AG10803 (cell line): Measurements from ENCODE around the gene LRRC40.

Experiments
- DNase-seq: peaks from one replicate; pipeline ENCODE4 v3.0.0; 2010; ENCODE audit warnings: low read depth
- H3K4me3 ChIP-seq: 2 replicates; pipeline ENCODE4 v1.5.1; 2011; ENCODE audit warnings: mild to moderate bottlenecking, low read length, control low read depth
- TF ChIP-seq, protein P1 (sequence below): conservative IDR thresholded peaks from 2 replicates; pipeline ENCODE4 v1.5.1; 2011; ENCODE audit warnings: mild to moderate bottlenecking, low read length, control low read depth, inconsistent platforms

Gene LRRC40

DNA sequence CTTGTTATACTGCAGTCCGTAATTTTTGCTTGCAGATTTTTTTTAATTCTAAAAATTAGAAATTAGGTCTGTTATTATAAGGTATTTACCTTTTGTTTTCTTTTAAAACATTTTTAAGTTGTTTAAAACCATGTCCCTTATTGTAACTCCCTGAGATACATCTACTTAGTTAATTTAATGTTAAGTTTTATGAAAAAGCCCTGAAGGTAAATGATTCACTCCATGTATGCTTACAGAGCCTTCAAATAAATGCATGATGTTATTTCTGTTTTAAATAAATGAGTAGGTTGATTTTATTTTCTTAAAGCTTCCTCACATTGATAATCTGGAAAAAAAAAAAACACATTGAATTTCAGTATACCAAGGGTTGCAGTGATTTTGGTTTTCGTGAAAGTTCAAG, 23.3 kb upstream of the LRRC40 start:
- no peak overlapping the region for H3K4me3 ChIP-seq
- no peak for DNase-seq
- TF ChIP-seq, protein P1, sequence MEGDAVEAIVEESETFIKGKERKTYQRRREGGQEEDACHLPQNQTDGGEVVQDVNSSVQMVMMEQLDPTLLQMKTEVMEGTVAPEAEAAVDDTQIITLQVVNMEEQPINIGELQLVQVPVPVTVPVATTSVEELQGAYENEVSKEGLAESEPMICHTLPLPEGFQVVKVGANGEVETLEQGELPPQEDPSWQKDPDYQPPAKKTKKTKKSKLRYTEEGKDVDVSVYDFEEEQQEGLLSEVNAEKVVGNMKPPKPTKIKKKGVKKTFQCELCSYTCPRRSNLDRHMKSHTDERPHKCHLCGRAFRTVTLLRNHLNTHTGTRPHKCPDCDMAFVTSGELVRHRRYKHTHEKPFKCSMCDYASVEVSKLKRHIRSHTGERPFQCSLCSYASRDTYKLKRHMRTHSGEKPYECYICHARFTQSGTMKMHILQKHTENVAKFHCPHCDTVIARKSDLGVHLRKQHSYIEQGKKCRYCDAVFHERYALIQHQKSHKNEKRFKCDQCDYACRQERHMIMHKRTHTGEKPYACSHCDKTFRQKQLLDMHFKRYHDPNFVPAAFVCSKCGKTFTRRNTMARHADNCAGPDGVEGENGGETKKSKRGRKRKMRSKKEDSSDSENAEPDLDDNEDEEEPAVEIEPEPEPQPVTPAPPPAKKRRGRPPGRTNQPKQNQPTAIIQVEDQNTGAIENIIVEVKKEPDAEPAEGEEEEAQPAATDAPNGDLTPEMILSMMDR: no peak

DNA sequence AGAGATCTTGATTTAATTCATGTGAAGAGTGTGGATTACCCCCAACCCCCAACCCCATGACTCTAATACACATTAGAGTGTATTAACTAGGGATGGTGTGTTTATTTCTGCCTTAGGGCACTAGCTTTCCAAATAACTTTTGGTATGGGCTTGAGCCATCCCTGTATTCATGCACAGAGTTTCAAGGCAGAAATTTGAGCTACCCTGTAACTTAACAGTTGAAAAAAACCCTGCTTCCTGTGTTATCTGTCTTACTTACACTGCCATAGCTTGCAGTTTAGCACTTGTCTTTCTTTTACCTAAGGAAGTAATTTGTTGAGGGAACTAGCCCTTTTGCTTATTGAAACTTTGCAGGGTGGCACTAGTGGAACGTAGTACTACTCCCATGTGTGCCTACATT, 22.1 kb upstream of the LRRC40 start:
- no peak for DNase-seq
- no peak overlapping the region for H3K4me3 ChIP-seq
- TF ChIP-seq, protein P1: no peak

GRCh38 chr1:70224954-70225353, 19.6 kb upstream of the LRRC40 start:
- DNase-seq: no peak
- TF ChIP-seq, protein P1: no peak
- no peak overlapping the region for H3K4me3 ChIP-seq

DNA sequence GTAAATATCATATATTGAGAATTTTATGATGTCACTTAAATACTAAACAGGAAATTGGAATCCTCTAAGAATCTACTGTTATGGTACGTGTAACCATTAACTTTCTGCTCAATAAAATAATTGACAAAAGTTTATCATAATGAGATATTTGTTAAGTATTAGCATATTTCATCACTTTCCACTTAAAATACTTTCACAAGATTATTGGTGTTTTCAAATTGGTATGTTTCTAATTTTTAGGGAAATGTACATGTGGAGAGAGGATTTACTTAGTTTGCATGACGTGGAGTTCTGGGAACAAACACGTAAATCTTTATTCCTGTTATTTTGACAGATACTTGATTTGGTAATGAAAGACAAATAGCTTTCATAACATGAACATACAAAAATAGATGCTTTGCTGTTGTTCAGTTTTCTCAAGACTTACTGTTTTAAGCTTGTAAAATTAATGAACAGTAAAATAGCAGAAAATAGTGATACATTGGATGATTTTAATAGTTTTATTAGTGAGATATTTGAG, 17.4 kb upstream of the LRRC40 start:
- TF ChIP-seq, protein P1: no peak
- H3K4me3 ChIP-seq: peak overlapping the region; percentile 76
- no peak for DNase-seq

DNA sequence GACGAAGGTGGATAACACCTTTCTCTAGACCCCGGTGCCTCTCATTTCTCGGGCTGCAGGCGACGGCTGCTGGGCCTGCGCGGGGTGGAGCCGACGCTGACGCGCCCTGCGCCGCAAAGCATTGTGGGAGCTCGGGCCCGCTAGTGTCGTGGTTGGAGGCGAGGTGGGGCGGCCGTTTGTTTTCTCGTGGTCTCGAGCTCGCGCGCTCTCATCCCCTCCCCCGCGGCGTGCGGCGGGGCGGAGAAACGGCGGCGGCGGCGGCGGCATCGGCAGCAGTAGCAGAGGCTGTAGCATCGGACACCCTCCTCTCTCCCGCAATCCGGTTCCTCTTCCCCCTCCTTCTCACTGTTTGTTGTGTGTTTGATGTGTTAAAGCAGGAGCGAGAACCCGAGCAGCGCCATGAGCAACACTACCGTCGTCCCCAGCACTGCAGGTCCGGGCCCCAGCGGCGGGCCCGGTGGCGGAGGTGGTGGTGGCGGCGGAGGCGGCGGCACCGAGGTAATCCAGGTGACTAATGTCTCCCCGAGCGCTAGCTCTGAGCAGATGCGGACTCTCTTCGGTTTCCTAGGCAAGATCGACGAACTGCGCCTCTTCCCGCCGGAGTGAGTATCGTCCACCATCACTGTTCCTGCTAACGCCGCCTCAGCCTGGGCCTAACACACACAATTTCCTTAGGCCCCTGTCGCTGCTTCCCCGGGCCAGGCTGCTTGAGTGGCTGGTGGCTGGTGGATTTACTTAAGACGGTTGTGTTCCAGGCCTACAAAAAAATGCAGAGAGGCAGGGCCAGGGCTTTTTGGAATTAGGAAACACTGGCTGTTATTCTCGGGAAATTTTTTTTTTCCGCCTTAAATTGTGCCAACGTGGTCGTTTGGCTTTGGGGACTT, 16.1 kb upstream of the LRRC40 start, which contains the start of gene SRSF11:
SRSF11 (plus strand) TSS at position 143 of the 884 bp plus-strand sequence; CDS start at position 400, 257 bp downstream.
- peak; percentile 92 for DNase-seq
- H3K4me3 ChIP-seq: peak within 1 kb of the TSS; percentile 76
- TF ChIP-seq, protein P1: peak; percentile 3; the same call in 1 of the 2 replicates

DNA sequence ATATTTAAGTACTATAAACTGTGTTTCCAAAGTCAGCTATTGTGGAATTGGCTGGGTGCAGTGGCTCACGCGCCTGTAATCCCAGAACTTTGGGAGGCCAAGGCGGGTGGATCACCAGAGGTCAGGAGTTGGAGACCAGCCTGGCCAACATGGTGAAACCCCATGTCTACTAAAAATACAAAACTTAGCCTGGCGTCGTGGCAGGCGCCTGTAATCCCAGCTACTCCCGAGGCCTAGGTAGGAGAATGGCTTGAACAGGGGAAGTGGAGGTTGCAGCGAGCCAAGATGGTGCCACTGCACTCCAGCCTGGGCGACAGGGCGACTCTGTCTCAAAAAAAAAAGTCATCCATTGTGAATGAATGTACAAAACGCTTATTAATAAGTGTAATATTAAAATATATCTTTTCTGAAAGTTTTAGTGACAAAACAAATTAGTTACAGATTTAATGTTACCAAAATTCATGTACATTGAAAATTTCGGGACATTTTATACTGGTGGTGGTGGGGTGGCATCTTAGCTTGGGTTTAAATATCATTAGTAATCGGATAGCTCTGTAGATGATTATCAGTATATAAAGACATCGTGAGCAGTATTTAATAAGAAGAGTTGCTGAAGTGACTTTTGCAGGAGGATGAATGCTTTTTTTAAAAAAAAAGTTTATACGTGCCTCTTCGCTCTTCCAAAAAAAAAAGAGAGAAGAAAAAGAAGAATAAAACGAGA, 15.3 kb upstream of the LRRC40 start:
- TF ChIP-seq, protein P1: no peak
- DNase-seq: no peak
- H3K4me3 ChIP-seq: peak overlapping the region; percentile 76
